Sigmoid colon (tissue), 4 donors: ENCODE results near the gene RNF181.
"Not testable (repeated sequence)": the region's sequence is repeated elsewhere in the genome, so short reads cannot be mapped to it uniquely, and the experiment has no call there.

ENCODE experiments used
- EP300 ChIP-seq, 4 donors: sonication (generic); formaldehyde crosslinking; IDR thresholded peaks; one replicate each; pipeline ENCODE4 v1.6.1; 2017; ENCODE audit warnings: antibody characterized with exemption in 4 of 4
- POLR2A ChIP-seq, 2 donors: fragments of 450-650 bp; IDR thresholded peaks; one replicate each; pipeline ENCODE4 v1.6.1; 2016; ENCODE audit warnings: antibody characterized with exemption in 2 of 2, mild to moderate bottlenecking in 2 of 2, moderate library complexity in 2 of 2
- POLR2AphosphoS5 ChIP-seq, 4 donors: sonication (generic); formaldehyde crosslinking; IDR thresholded peaks; one replicate each; pipeline ENCODE4 v1.6.1; 2017; ENCODE audit warnings: antibody characterized with exemption in 4 of 4
- TF ChIP-seq, protein P1 (sequence below), 4 experiments: fragments of 450-650 bp in 3 of 4; fragments of 200-600 bp in 1 of 4; IDR thresholded peaks; one replicate each; pipeline ENCODE4 v1.5.1; 2016 to 2019; ENCODE audit warnings: antibody characterized with exemption in 4 of 4, mild to moderate bottlenecking in 3 of 4, moderate library complexity in 2 of 4

GRCh38 chr2:85560403-85560726 is 35.2 kb upstream of the RNF181 start:
- TF ChIP-seq, protein P1, sequence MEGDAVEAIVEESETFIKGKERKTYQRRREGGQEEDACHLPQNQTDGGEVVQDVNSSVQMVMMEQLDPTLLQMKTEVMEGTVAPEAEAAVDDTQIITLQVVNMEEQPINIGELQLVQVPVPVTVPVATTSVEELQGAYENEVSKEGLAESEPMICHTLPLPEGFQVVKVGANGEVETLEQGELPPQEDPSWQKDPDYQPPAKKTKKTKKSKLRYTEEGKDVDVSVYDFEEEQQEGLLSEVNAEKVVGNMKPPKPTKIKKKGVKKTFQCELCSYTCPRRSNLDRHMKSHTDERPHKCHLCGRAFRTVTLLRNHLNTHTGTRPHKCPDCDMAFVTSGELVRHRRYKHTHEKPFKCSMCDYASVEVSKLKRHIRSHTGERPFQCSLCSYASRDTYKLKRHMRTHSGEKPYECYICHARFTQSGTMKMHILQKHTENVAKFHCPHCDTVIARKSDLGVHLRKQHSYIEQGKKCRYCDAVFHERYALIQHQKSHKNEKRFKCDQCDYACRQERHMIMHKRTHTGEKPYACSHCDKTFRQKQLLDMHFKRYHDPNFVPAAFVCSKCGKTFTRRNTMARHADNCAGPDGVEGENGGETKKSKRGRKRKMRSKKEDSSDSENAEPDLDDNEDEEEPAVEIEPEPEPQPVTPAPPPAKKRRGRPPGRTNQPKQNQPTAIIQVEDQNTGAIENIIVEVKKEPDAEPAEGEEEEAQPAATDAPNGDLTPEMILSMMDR (IDR thresholded peaks at IDR 0.05): not testable (repeated sequence)
- not testable (repeated sequence) for TF ChIP-seq POLR2AphosphoS5, POLR2A, EP300 (IDR thresholded peaks at IDR 0.05)
